Stimulated activated CD8-positive, alpha-beta memory T cell treated with anti-CD3 and anti-CD28 coated beads, Interleukin-12 subunit alpha, Interleukin-12 subunit beta, amount 100 ng/mL, for 24 hours (primary cell): Measurements from ENCODE around the gene ADAT2.

Experiments
- DNase-seq: peaks from one replicate; pipeline ENCODE4 v3.0.0-alpha.2; 2020; ENCODE audit errors: extremely low read depth

The ADAT2 gene

DNA sequence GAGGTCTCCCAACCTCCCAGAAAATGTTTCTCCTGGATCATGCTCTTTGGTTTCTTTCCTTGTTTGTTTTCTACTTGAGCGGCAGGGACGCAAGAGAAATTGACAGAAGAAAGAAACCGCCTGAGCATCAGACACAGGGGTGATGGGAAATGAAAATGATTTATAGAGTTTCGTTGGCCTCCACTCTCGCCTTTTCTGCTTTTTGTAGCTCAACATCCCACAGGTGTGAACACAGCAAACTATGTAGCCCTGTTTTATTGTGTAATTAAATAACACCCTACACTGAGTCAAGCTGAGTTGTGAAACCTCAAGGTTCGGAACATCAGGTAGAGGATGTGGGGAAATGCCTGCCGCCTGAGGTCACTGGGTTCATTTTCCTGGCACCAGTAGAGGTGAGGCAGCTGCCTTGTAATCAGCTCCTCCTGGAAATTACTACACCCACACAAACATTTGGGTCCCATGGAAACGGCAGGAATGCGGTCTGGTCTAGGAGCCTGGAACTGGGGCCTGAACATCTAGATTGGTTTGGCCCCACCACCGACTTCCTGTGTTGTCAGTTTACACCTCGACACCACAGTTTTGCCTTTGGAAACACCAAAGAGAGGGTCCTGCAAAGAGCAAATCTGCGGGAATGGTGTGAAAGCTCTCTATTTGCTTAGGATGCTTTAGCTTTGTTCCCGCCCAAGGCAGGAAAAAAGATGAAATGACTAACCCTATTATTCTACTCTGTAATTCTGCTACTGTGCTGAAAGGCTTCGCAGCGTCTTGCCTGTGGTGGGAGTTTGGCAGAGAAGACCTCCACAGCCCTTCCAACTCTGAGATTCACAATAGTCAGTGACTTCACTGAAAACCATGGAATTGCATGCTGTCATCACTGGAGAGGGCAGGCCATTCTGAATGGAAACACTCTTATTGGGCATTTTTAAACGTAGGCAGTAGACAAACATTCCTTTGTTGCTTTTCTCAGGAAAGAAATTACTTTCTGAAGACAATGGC, 53.0 kb downstream of the ADAT2 start:
- DNase-seq = no peak

- DNase-seq = no peak
Observed at GRCh38 chr6:143396497-143397226, 53.8 kb downstream of the ADAT2 start.

GRCh38 chr6:143395699-143396098, 54.8 kb downstream of the ADAT2 start:
- DNase-seq = no peak

GRCh38 chr6:143394389-143394788, 56.1 kb downstream of the ADAT2 start:
- DNase-seq = no peak

- DNase-seq = no peak
Observed at GRCh38 chr6:143390278-143390677, 60.2 kb downstream of the ADAT2 start.

DNA sequence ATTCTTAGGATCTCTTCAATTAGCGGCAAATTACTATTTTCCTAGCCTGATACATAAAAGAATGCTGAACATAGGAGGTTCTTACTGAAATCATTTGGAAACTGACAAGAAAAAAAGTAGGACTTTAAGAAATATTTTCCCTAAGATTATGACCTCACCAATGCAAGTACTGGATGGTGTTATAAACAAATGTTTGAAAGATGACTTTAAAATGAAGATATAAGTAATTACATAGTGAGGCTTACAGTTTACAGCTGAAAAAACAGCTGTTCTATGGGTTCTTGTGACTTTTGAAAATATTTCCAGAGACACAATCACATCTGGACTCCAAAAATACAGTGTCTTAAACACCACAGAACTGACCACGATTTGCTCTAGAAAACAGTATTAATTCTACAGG, 64.9 kb downstream of the ADAT2 start:
- no peak for DNase-seq

- DNase-seq = no peak
Observed at GRCh38 chr6:143376861-143377260, 73.6 kb downstream of the ADAT2 start.

DNA sequence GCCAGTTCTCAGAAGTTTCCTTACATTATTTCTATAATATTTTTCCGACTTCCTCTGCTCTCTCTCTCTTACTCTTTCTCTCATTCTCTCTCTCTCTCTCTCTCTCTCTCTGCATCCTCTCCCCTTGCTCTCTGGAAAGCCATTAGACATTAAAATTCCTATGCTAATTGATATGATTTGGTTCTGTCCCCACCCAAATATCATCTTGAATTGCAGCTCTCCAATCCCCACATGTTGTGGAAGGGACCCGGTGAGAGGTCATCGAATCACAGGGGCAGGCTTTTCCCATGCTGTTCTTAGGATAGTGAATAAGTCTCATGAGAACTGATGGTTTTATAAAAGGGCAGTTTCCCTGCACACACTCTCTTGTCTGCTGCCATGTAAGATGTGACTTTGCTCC, 74.1 kb downstream of the ADAT2 start:
- no peak for DNase-seq

GRCh38 chr6:143375022-143375585, 75.4 kb downstream of the ADAT2 start:
- DNase-seq = no peak

DNA sequence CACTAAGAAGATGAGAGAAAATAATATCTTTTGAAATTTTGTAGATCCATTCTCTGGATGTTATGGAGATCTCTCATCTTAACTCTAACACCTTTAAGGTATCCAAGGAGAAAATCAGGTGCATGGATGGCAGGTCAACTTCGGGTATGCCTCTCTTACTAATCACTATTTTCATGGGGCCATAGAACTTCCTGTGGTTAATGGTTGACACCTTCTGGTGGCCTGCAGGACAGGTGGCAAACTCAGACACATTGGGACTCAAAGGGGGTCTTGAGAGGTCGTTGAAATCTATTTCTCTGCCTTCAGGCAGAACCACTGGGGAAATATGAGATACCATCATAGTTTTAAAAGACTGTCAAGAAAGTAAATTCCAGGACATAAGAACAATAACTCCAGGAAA, 76.5 kb downstream of the ADAT2 start:
- DNase-seq = no peak
